ENCODE measurements around the gene TMEM109.

Gene TMEM109

GRCh38 chr11:60918939-60919265, 4.9 kb downstream of the TMEM109 start:
- ATAC-seq, result no peak
- TF ChIP-seq ZFP3 (CRISPR knock-in tag; IDR thresholded peaks at IDR 0.05) (no peak), ISL1 (CRISPR knock-in tag; IDR thresholded peaks at IDR 0.05) (no peak), PPARA (CRISPR knock-in tag; IDR thresholded peaks at IDR 0.05; ENCODE audit: borderline replicate concordance) (no peak), SNAI2 (CRISPR knock-in tag; IDR thresholded peaks at IDR 0.05) (no peak), ZNF8 (CRISPR knock-in tag; IDR thresholded peaks at IDR 0.05) (no peak), CSRNP3 (CRISPR knock-in tag; IDR thresholded peaks at IDR 0.05) (no peak), ZC3H10 (CRISPR knock-in tag; IDR thresholded peaks at IDR 0.05) (no peak), TOX (CRISPR knock-in tag; IDR thresholded peaks at IDR 0.05; ENCODE audit: borderline replicate concordance) (no peak), OSR1 (CRISPR knock-in tag; IDR thresholded peaks at IDR 0.05) (no peak), GLIS3 (CRISPR knock-in tag; IDR thresholded peaks at IDR 0.05) (no peak), POU6F1 (CRISPR knock-in tag; IDR thresholded peaks at IDR 0.05; ENCODE audit: borderline replicate concordance, low read depth) (no peak), ARNTL (CRISPR knock-in tag; IDR thresholded peaks at IDR 0.05; ENCODE audit: borderline replicate concordance, low read depth) (no peak), ESRRG (CRISPR knock-in tag; IDR thresholded peaks at IDR 0.05) (no peak), BACH2 (CRISPR knock-in tag; IDR thresholded peaks at IDR 0.05; ENCODE audit: borderline replicate concordance) (no peak)
- TF ChIP-seq, protein P1, sequence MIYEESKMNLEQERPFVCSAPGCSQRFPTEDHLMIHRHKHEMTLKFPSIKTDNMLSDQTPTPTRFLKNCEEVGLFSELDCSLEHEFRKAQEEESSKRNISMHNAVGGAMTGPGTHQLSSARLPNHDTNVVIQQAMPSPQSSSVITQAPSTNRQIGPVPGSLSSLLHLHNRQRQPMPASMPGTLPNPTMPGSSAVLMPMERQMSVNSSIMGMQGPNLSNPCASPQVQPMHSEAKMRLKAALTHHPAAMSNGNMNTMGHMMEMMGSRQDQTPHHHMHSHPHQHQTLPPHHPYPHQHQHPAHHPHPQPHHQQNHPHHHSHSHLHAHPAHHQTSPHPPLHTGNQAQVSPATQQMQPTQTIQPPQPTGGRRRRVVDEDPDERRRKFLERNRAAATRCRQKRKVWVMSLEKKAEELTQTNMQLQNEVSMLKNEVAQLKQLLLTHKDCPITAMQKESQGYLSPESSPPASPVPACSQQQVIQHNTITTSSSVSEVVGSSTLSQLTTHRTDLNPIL (CRISPR knock-in tag; IDR thresholded peaks at IDR 0.05; ENCODE audit: low read depth), result no peak

DNA sequence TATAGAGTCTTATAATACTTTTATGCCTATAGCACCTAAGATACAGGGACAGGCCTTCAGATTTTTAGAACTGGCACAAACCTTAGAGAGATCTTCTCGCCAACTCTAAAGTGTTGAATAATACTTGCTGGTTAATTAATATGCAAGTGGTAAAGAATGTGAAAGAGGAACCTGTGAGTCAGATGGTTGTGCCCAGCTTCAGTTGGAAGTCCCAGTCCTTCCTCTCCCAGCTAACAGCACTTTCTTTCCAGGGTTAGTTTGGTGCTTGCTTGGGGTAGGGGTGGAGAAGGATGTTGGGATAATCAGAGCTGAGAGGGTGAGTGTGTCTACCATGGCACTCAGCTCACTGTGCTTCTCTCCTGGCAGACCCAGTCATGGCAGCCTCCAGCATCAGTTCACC, 5.4 kb downstream of the TMEM109 start:
- TF ChIP-seq OSR1 (CRISPR knock-in tag; IDR thresholded peaks at IDR 0.05) (no peak), CSDC2 (CRISPR knock-in tag; IDR thresholded peaks at IDR 0.05) (no peak), RARB (CRISPR knock-in tag; IDR thresholded peaks at IDR 0.05) (no peak), ZC3H10 (CRISPR knock-in tag; IDR thresholded peaks at IDR 0.05) (no peak), ZFP30 (CRISPR knock-in tag; IDR thresholded peaks at IDR 0.05) (no peak), POU6F1 (CRISPR knock-in tag; IDR thresholded peaks at IDR 0.05; ENCODE audit: borderline replicate concordance, low read depth) (no peak), PATZ1 (CRISPR knock-in tag; IDR thresholded peaks at IDR 0.05; ENCODE audit: borderline replicate concordance) (no peak), ISL1 (CRISPR knock-in tag; IDR thresholded peaks at IDR 0.05) (no peak), BACH2 (CRISPR knock-in tag; IDR thresholded peaks at IDR 0.05; ENCODE audit: borderline replicate concordance) (no peak), TOX (CRISPR knock-in tag; IDR thresholded peaks at IDR 0.05; ENCODE audit: borderline replicate concordance) (no peak), PPARA (CRISPR knock-in tag; IDR thresholded peaks at IDR 0.05; ENCODE audit: borderline replicate concordance) (no peak), ARNTL (CRISPR knock-in tag; IDR thresholded peaks at IDR 0.05; ENCODE audit: borderline replicate concordance, low read depth) (no peak), SNAI2 (CRISPR knock-in tag; IDR thresholded peaks at IDR 0.05) (no peak), ZNF70 (CRISPR knock-in tag; IDR thresholded peaks at IDR 0.05) (no peak), ZNF565 (CRISPR knock-in tag; conservative IDR thresholded peaks at IDR 0.05; ENCODE audit: low read depth) (no peak)
- TF ChIP-seq, protein P1 (CRISPR knock-in tag; IDR thresholded peaks at IDR 0.05; ENCODE audit: low read depth), result no peak
- TF ChIP-seq, protein P2, sequence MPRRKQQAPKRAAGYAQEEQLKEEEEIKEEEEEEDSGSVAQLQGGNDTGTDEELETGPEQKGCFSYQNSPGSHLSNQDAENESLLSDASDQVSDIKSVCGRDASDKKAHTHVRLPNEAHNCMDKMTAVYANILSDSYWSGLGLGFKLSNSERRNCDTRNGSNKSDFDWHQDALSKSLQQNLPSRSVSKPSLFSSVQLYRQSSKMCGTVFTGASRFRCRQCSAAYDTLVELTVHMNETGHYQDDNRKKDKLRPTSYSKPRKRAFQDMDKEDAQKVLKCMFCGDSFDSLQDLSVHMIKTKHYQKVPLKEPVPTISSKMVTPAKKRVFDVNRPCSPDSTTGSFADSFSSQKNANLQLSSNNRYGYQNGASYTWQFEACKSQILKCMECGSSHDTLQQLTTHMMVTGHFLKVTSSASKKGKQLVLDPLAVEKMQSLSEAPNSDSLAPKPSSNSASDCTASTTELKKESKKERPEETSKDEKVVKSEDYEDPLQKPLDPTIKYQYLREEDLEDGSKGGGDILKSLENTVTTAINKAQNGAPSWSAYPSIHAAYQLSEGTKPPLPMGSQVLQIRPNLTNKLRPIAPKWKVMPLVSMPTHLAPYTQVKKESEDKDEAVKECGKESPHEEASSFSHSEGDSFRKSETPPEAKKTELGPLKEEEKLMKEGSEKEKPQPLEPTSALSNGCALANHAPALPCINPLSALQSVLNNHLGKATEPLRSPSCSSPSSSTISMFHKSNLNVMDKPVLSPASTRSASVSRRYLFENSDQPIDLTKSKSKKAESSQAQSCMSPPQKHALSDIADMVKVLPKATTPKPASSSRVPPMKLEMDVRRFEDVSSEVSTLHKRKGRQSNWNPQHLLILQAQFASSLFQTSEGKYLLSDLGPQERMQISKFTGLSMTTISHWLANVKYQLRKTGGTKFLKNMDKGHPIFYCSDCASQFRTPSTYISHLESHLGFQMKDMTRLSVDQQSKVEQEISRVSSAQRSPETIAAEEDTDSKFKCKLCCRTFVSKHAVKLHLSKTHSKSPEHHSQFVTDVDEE (CRISPR knock-in tag; IDR thresholded peaks at IDR 0.05), result no peak
- ATAC-seq, result no peak

All from SK-N-SH treated with all-trans-retinoic acid at 6 μM for 48 hours (cell line).